Amniotic stem cell (primary cell): ENCODE results near the gene EXOC6B.
A peak's percentile ranks its signal among the peaks of the same experiment; 100 is the strongest.

Experiments used
- DNase-seq: peaks from one replicate; lab custom pipeline; 2025; lab: John Stamatoyannopoulos, UW

The EXOC6B gene

GRCh38 chr2:72828840-72829507 lies 3.1 kb upstream of the EXOC6B start:
- no peak for DNase-seq

- DNase-seq: no peak
Measured at GRCh38 chr2:72827966-72828646, 2.3 kb upstream of the EXOC6B start.

DNA sequence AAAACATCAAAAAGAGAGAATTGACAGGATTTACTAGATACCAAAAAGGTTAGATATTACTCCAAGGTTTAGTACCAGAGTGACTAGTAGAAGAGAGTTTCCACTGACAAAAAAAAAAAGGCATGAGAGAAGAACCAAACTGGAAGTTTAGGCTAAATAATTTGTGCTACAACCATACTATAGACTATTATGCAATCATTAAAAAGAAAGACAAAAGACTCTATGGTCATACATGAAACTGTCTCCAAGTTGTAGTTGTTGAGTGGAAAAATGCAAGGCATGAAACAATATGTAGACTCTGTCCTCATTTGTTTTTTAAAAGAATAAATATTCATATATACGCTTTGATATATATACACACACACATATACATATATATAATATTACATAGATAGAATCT lies 1.7 kb upstream of the EXOC6B start:
- no peak for DNase-seq

DNA sequence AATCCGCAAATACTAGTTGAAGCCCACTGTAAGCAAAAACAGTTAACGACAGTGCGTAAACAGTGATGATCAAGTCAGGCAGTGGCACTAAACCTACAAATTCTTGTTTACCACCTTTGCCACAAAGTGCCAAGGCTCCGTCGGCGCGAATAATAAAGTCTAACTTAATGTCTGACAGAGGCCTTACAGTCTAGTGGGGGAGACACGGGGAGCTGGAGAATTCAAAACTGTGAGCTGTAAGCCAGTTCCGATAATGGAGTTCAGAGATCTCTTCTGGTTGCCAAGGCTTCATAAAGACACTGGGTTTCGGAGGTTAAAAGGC lies 284 bp upstream of the EXOC6B start:
- no peak for DNase-seq

DNA sequence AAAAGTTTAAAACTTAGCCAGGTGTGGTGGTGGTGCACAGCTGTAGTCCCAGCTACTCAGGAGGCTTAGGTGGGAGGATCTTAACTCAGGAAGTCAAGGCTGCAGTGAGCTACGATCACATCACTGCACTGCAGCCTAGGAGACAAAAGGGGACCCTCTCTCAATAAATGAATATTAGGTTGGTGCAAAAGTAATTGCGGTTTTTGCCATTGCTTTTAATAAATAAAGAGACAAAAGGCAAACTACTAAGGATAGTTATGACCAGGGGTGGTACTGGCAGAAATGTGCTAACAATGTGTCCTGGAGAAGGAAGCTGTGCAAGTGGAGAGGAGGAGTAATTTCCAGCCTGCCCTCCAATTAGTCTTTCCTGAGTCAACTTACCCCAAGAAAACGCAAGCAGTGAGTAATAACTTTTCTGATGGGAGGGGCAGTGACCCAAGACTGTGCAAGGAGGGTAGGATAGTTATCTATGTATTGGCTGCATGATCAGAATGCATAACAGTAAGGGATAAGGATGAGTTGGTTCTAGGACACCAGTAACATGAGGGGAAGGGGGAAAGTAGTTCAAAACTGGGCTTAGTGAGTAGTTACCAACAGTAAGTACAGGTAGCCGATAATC lies 1.5 kb downstream of the EXOC6B start:
- peak; percentile 28 for DNase-seq

- DNase-seq: no peak
Measured at GRCh38 chr2:72822794-72823193, 3.0 kb downstream of the EXOC6B start.

GRCh38 chr2:72821983-72822382 lies 3.9 kb downstream of the EXOC6B start:
- no peak for DNase-seq

DNA sequence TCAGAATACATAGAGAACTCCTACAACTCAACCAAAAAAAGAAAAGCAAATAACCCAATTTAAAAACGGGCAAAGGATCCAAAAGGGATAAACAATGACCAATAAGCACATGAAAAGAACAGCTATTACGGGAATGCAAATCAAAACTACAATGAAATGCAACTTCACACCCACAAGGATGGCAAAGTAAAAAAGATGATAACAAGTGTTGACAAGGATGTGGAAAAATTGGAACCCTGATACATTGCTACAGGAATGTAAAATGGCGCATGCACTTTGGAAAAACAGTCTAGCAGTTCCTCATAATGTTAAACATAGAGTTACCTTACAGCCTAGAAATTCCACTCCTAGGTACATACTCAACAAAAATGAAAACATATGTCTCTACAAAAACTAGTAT lies 4.7 kb downstream of the EXOC6B start:
- no peak for DNase-seq

GRCh38 chr2:72819501-72819900 lies 6.3 kb downstream of the EXOC6B start:
- DNase-seq: no peak

DNA sequence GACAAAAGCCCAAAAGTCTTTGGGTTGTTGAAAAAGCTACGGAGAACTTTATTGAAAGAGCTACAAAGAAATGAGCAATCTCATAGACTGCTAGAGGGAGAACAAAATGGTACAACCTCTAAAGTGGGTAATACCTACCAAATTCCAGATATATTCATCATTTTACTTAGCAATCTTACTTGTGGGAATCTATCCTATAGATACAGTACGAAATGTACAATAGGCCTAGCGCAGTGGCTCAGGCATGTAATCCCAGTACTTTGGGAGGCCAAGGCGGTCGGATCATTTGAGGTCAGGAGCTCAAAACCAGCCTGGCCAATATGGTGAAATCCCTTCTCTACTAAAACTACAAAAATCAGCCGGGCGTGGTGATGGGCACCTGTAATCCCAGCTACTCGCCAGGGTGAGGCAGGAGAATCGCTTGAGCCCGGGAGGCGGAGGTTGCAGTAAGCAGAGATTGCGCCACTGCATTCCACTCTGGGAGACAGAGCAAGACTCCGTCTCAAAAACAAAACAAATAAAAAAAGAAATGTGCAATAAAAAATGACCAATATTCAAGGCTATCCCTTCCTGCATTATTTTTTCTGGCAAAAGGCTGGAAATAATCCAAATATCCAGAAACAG lies 10.1 kb downstream of the EXOC6B start:
- DNase-seq: no peak

DNA sequence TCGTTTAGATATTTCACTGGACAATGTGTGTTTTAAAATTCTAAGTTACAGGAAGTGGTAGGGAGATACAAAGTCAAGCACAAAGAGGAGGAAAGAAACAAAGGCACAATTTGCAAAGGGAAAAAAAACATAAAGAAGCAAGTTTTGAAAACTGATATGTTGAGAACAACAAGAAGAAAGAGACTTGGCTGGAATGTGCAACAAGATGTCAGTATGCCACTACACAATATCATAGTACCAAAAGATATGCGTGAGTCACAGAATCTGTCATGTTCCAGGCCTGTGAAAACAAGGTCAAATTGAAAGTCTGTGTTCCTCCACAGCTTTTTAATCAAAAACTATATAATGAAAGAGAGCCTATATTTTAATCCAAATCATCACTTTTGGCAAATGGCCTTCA lies 12.0 kb downstream of the EXOC6B start:
- no peak for DNase-seq

- DNase-seq: no peak
Measured at GRCh38 chr2:72810165-72810564, 15.7 kb downstream of the EXOC6B start.

DNA sequence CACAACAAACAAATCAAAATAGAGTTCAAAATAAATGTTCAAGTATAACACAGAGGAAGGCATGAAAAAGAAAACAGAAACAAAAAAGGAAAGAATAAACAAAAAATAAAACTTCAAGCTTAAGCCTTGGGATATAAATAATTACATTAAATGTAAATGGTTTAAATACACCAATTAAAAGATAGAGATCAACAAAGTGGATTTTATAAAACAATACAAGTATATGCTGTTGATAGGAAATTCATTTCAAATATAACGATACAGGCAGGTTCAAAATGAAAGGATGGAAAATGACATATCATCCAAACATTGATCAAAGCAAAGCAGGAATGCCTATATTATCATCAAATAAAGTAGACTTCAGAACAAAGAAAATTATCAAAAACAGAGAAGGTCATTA lies 16.7 kb downstream of the EXOC6B start:
- no peak for DNase-seq

GRCh38 chr2:72806280-72806945 lies 19.4 kb downstream of the EXOC6B start:
- DNase-seq: no peak

DNA sequence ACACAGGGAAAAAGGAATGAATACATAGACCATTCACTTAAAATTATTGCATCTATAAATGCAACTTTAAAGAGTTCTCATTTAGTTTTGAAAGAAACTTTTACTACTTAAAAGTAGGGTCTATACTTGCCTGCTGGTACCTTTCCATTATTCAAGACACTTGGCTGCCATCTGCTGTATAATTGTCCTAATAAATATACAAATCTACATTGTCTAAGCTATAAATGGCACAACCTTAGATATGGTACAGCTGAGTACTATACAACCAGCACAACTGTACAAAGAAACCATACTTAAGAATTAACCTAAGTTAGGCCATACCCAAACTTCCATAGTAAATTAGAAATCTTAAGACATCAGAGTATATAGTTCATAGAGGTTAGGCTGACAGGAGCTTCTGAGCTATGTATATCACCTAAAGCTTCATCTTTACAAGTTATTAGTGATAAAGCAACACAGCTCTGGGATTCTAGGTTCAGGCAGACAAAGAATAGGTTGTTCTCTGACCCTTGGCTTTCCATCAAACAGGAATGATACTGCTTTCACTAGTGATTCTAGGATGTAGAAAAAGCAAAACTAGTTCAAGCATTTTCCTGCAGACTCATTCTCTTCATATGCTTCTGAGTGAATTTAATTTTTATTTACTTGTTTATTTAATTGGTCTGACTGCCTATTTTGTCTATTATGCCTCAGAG lies 22.1 kb downstream of the EXOC6B start:
- DNase-seq: no peak

- DNase-seq: no peak
Measured at GRCh38 chr2:72803151-72803550, 22.7 kb downstream of the EXOC6B start.

DNA sequence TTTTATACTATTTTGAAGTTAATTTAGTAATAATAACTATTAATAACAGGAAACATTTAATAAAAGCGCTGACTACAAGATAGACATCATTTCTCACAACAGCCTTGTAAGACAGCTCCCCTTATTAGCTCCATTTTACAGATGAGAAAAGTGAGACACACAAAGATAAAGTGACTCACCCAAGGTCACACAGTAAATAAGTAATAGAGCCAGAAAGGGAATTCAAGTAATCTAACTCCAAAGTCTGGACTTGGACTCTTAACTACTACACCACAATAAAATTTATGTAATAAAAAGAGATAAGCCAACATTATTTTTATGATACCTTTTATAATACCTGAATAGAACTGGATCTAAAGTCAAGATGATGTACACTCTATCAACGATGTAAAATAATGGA lies 25.3 kb downstream of the EXOC6B start:
- DNase-seq: no peak

DNA sequence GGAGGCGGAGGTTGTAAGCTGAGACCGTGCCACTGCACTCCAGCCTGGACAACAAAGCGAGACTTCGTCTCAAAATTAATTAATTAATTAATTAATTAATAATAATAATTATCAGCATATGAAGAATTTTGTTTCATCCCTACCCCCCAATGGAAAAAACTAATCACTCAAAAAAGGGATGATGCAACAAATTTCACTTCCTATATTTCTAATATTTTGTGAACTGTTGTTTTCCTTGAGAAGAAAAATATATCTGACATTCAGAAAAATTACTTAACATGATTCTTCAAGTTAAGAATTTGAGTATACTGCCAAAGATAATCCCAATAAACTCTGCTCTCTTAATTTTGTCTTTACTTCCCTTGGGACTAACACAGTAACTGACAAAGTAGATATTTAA lies 28.1 kb downstream of the EXOC6B start:
- DNase-seq: no peak

- DNase-seq: no peak
Measured at GRCh38 chr2:72796766-72797165, 29.1 kb downstream of the EXOC6B start.

DNA sequence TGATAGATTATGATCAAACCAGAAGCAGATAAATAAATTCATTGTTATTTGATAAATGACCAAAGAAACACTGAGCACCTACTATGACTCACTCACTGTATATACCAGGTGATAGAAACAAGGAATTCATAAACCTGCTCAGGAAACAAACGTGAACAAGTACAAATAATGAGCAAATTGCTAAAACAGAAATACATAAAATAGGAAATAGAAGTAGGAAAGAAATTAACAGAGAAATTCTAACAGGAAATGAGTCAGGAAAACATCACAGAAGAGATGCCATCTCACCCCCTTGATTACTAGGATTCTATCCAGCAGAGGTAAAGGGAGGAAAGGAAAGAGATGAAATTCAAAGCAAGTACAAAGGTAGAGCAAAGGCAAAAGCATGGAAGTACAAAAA lies 31.3 kb downstream of the EXOC6B start:
- DNase-seq: no peak

GRCh38 chr2:72793798-72794440 lies 31.9 kb downstream of the EXOC6B start:
- DNase-seq: no peak

GRCh38 chr2:72789241-72789640 lies 36.6 kb downstream of the EXOC6B start:
- DNase-seq: no peak
